Measurements from ENCODE around the gene FNDC1. TPM values are rescaled to one million over a fixed set of nuclear protein-coding genes. Genes with fewer than 3 reads are reported as not detected.

The FNDC1 gene
- total RNA-seq, 4 donors from 2014 or later = 13.6 to 23.2 (median 15.1) TPM

- 85 to 86% methylated on average over 2 of the region's 2 CpGs for WGBS, 2 donors
- DNase-seq = no peak
- Histone ChIP-seq H3K36me3 (no peaks in the 10 kb centered on the region), H3K9me3 (no peaks in the 10 kb centered on the region), H3K27me3 (no peaks in the 10 kb centered on the region), H3K4me3 (replicated peaks in 1 of 3) (no peak overlapping the region), H3K4me1 (peaks cover 11 to 12% of the 10 kb centered on the region in 2 donors), H3K27ac (no peak overlapping the region)
- intact Hi-C loops (cut with DNase I) = no loop called here
- TF ChIP-seq POLR2A (IDR thresholded peaks at IDR 0.05) (no peak), CTCF (IDR thresholded peaks at IDR 0.05) (no peak)
Measured at GRCh38 chr6:159254186-159254585, 85.0 kb downstream of the FNDC1 start.

- TF ChIP-seq CTCF (IDR thresholded peaks at IDR 0.05) (no peak), POLR2A (IDR thresholded peaks at IDR 0.05) (no peak)
- H3K4me1 ChIP-seq = no peaks in the 10 kb centered on the region
- no peaks in the 10 kb centered on the region for H3K36me3 ChIP-seq
- no peak overlapping the region for H3K4me3 ChIP-seq (replicated peaks in 1 of 3)
- intact Hi-C loops (cut with DNase I) = no loop called here
- no peak overlapping the region for H3K27ac ChIP-seq
- WGBS, 2 donors = 78 to 80% methylated on average over 4 of the region's 4 CpGs
- H3K27me3 ChIP-seq = no peaks in the 10 kb centered on the region
- DNase-seq = no peak
- no peaks in the 10 kb centered on the region for H3K9me3 ChIP-seq
Measured at GRCh38 chr6:159255434-159255951, 86.3 kb downstream of the FNDC1 start.

DNA sequence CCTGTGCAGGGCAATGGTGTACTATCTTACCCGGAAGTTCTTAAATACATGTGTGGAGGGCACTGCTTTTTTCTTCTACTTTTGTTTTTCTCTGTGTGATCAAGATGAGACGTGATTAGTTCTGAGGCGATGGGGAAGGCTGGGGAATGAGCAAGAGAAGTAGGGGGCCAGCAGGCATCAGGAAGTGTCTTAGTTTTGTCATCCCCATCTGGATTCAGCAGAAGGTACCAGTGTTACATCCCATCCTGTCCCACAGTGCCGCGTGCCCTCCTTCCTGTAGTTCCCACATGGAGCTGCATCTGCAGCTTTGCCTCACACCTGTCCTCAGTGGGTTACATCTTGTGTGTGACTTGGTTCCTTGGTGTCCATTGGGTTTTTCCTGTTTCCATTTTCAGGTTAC lies 86.9 kb downstream of the FNDC1 start:
- Histone ChIP-seq H3K4me1 (no peaks in the 10 kb centered on the region), H3K9me3 (no peaks in the 10 kb centered on the region), H3K4me3 (replicated peaks in 1 of 3) (no peak overlapping the region), H3K27ac (no peak overlapping the region), H3K36me3 (no peaks in the 10 kb centered on the region), H3K27me3 (no peaks in the 10 kb centered on the region)
- no peak for DNase-seq
- 95 to 97% methylated on average over 5 of the region's 5 CpGs for WGBS, 2 donors
- no peak for TF ChIP-seq CTCF (IDR thresholded peaks at IDR 0.05)
- TF ChIP-seq POLR2A (IDR thresholded peaks at IDR 0.05) = no peak
- intact Hi-C loops (cut with DNase I) = no loop called here

DNA sequence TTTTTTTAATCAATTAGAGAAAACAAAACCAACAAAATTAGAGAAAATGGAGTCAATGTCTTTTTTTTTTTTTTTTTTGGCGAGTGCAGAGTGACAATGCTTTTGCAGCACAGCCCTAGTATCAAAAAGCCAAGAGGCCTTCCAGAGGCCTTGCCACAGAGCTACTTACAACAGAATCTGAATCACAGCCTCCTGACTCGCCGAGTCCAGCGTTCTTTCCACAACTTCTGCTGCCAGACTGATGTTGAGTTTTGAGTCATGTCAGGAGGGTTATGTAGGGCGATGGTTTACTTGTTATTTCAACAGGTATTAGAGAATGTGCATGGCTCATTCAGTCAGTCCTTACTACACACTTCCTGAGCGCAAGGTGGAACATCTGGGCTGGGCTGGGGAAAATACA lies 88.6 kb downstream of the FNDC1 start:
- no peak overlapping the region for H3K4me3 ChIP-seq (replicated peaks in 1 of 3)
- WGBS, 2 donors = 84 to 90% methylated on average over 6 of the region's 6 CpGs
- intact Hi-C loops (cut with DNase I) = no loop called here
- no peaks in the 10 kb centered on the region for H3K4me1 ChIP-seq
- DNase-seq = no peak
- no peaks in the 10 kb centered on the region for H3K27me3 ChIP-seq
- H3K27ac ChIP-seq = no peak overlapping the region
- no peaks in the 10 kb centered on the region for H3K36me3 ChIP-seq
- H3K9me3 ChIP-seq = no peaks in the 10 kb centered on the region
- TF ChIP-seq POLR2A (IDR thresholded peaks at IDR 0.05) = no peak
- TF ChIP-seq CTCF (IDR thresholded peaks at IDR 0.05) = no peak

GRCh38 chr6:159259441-159260125 lies 90.4 kb downstream of the FNDC1 start:
- no peak for DNase-seq
- Histone ChIP-seq H3K27me3 (no peaks in the 10 kb centered on the region), H3K4me3 (replicated peaks in 1 of 3) (no peak overlapping the region), H3K4me1 (no peaks in the 10 kb centered on the region), H3K27ac (no peak overlapping the region), H3K9me3 (no peaks in the 10 kb centered on the region), H3K36me3 (no peaks in the 10 kb centered on the region)
- TF ChIP-seq POLR2A (IDR thresholded peaks at IDR 0.05) (no peak), CTCF (IDR thresholded peaks at IDR 0.05) (no peak)
- intact Hi-C loops (cut with DNase I) = no loop called here
- 69 to 79% methylated on average over 3 of the region's 3 CpGs for whole genome bisulfite sequencing, 2 donors

All from thyroid gland (tissue), 4 donors.